ENCODE measurements around the gene KCNK1. TPM values are rescaled to one million over a fixed set of nuclear protein-coding genes. Genes with fewer than 3 reads are reported as not detected.

Gene KCNK1
- polyA plus RNA-seq, 2 of the 4 experiments (the other 2 are of a cell fraction), result 8.4 to 11.8 TPM

GRCh38 chr1:233654658-233655280 is 40.9 kb downstream of the KCNK1 start:
- WGBS (ENCODE audit: missing lambda C conversion rate), result 46% methylated on average over 5 of the region's 5 CpGs
- H3K4me2 ChIP-seq, result peak overlapping the region; percentile 68
- ChIA-PET POLR2A (no interaction called here), CTCF (no interaction called here)
- DNase-seq (ENCODE audit: low read depth in 1 of 2, low spot score in 1 of 2) (peak in 1 of 2 experiments; percentile 46), FAIRE-seq (no peak), ATAC-seq (peak; percentile 59 to 68; a peak in 5 of 6 replicates)
- H3K4me3 ChIP-seq, result no peak overlapping the region
- H3K27ac ChIP-seq, result peak overlapping the region; percentile 59 to 72
- no peaks in the 10 kb centered on the region for H3K9me3 ChIP-seq
- H3K4me1 ChIP-seq, result peaks cover 36% of the 10 kb centered on the region
- TF ChIP-seq GATA3 (IDR thresholded peaks at IDR 0.05; ENCODE audit: borderline replicate concordance) (peak; percentile 73; the same call in 1 of the 2 replicates), RCOR1 (IDR thresholded peaks at IDR 0.05; ENCODE audit: low read depth, low read length) (no peak), CBX2 (IDR thresholded peaks at IDR 0.05; ENCODE audit: borderline replicate concordance, low read depth) (no peak), CEBPB (IDR thresholded peaks at IDR 0.05) (peak; percentile 39 to 67; a peak in 3 of 4 replicates), HMGXB4 (CRISPR knock-in tag; IDR thresholded peaks at IDR 0.05; ENCODE audit: borderline replicate concordance) (no peak), SMC3 (IDR thresholded peaks at IDR 0.05) (no peak), FOSL2 (IDR thresholded peaks at IDR 0.05) (no peak), FOSL2 (CRISPR knock-in tag; IDR thresholded peaks at IDR 0.05) (peak; percentile 5; the same call in 1 of the 2 replicates), HOXB5 (CRISPR knock-in tag; IDR thresholded peaks at IDR 0.05) (no peak), FOXS1 (CRISPR knock-in tag; IDR thresholded peaks at IDR 0.05) (no peak), ZC3H11A (IDR thresholded peaks at IDR 0.05) (no peak), EHF (CRISPR knock-in tag; IDR thresholded peaks at IDR 0.05) (no peak), JUNB (IDR thresholded peaks at IDR 0.05) (0 out of 2 replicates have a peak, but pooled peaks have one; percentile 15)

DNA sequence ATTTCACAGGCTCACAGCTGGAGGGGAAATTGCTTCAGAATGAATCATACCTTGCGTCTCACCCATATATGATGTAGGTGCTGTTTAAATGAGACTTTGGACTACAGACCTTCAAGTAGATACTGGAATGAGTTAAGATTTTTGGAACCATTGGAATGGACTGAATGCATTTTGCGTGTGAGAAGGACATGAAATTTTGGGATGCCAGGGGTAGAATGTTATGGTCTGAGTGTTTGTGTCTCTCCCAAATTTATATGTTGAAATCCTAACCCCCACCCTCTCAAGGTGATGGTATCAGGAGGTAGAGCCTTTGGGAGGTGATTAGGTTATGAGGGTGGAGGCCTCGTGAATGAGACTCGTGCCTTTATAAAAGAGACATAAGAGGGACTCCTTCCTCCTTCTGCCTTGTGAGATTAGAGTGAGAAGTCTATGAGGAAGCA is 41.4 kb downstream of the KCNK1 start:
- no peak for TF ChIP-seq ATOH8 (CRISPR knock-in tag; IDR thresholded peaks at IDR 0.05; ENCODE audit: low read depth)
- TF ChIP-seq, protein P1, sequence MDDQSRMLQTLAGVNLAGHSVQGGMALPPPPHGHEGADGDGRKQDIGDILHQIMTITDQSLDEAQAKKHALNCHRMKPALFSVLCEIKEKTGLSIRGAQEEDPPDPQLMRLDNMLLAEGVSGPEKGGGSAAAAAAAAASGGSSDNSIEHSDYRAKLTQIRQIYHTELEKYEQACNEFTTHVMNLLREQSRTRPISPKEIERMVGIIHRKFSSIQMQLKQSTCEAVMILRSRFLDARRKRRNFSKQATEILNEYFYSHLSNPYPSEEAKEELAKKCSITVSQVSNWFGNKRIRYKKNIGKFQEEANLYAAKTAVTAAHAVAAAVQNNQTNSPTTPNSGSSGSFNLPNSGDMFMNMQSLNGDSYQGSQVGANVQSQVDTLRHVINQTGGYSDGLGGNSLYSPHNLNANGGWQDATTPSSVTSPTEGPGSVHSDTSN (IDR thresholded peaks at IDR 0.05), result no peak
- TF ChIP-seq NR3C1 (IDR thresholded peaks at IDR 0.05), result no peak
- no peak for TF ChIP-seq BHLHE40 (IDR thresholded peaks at IDR 0.05; ENCODE audit: low read depth, low read length)
- TF ChIP-seq NFE2L2 (conservative IDR thresholded peaks at IDR 0.05; ENCODE audit: low read length), result no peak
- no peak for TF ChIP-seq HEYL (CRISPR knock-in tag; IDR thresholded peaks at IDR 0.05)
- no peak for TF ChIP-seq TFCP2L1 (CRISPR knock-in tag; IDR thresholded peaks at IDR 0.05)
- TF ChIP-seq FOSL2 (IDR thresholded peaks at IDR 0.05), result 0 out of 2 replicates have a peak, but pooled peaks have one; percentile 26
- TF ChIP-seq FOSL2 (CRISPR knock-in tag; IDR thresholded peaks at IDR 0.05), result no peak
- TF ChIP-seq GATA3 (IDR thresholded peaks at IDR 0.05; ENCODE audit: borderline replicate concordance), result 0 out of 2 replicates have a peak, but pooled peaks have one; percentile 11
- TF ChIP-seq ZNF302 (CRISPR knock-in tag; IDR thresholded peaks at IDR 0.05), result no peak
- Histone ChIP-seq H3K4me1 (peaks cover 36% of the 10 kb centered on the region), H3K4me2 (peak overlapping the region; percentile 68), H3K27ac (peak overlapping the region; percentile 59 to 72; a peak in 5 of 6 replicates), H3K9me3 (no peaks in the 10 kb centered on the region), H3K4me3 (no peak overlapping the region)
- ATAC-seq, result peak; percentile 57 to 68; a peak in 4 of 6 replicates
- FAIRE-seq, result no peak
- DNase-seq (ENCODE audit: low read depth in 1 of 2, low spot score in 1 of 2), result peak in 1 of 2 experiments; percentile 45
- 29% methylated on average over 4 of the region's 4 CpGs for WGBS (ENCODE audit: missing lambda C conversion rate)
- ChIA-PET CTCF (interaction anchor here (2.4 kb wide), 1 partner anchor 215 kb away, joined by 7 read pairs; no protein-coding TSS in a partner anchor), POLR2A (no interaction called here)
